HFF-Myc (cell line): ENCODE results near the gene PPM1J.

Source experiments
- DNase-seq: peaks from one replicate; pipeline ENCODE4 v3.0.0-alpha.2; 2011; ENCODE audit warnings: low read depth; ENCODE audit errors: extremely low read depth
- H3K4me3 ChIP-seq: replicated peaks from 2 replicates; pipeline ENCODE4 v1.5.1; 2011; ENCODE audit warnings: low read depth, mild to moderate bottlenecking, control low read depth, low read length
- TF ChIP-seq, protein P1 (sequence below): IDR thresholded peaks from 2 replicates; pipeline ENCODE4 v1.5.1; 2012; ENCODE audit warnings: mild to moderate bottlenecking, low read depth, low read length, control low read depth; ENCODE audit errors: missing control alignments

The PPM1J gene

DNA sequence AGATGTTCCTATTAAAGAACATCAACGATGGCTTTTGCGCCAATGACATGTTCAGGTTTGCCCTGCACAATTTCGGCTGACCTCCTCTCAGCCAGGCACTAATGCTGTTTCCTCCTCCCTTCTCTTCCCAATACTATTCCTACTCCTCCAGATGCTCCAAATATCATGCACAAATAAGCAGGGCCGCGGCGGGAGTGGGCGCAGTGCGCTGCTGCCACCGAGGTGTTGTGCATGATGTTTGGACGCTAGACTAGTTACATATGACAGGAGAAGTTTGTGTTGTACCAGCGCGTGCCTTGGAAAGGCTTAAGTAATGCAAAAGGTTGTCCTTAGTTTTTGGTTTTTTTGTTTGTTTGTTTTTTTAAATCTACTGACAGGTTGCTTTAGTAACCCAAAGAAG, 33.3 kb upstream of the PPM1J start:
- TF ChIP-seq, protein P1, sequence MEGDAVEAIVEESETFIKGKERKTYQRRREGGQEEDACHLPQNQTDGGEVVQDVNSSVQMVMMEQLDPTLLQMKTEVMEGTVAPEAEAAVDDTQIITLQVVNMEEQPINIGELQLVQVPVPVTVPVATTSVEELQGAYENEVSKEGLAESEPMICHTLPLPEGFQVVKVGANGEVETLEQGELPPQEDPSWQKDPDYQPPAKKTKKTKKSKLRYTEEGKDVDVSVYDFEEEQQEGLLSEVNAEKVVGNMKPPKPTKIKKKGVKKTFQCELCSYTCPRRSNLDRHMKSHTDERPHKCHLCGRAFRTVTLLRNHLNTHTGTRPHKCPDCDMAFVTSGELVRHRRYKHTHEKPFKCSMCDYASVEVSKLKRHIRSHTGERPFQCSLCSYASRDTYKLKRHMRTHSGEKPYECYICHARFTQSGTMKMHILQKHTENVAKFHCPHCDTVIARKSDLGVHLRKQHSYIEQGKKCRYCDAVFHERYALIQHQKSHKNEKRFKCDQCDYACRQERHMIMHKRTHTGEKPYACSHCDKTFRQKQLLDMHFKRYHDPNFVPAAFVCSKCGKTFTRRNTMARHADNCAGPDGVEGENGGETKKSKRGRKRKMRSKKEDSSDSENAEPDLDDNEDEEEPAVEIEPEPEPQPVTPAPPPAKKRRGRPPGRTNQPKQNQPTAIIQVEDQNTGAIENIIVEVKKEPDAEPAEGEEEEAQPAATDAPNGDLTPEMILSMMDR = no peak
- DNase-seq = no peak
- H3K4me3 ChIP-seq = no peak overlapping the region

DNA sequence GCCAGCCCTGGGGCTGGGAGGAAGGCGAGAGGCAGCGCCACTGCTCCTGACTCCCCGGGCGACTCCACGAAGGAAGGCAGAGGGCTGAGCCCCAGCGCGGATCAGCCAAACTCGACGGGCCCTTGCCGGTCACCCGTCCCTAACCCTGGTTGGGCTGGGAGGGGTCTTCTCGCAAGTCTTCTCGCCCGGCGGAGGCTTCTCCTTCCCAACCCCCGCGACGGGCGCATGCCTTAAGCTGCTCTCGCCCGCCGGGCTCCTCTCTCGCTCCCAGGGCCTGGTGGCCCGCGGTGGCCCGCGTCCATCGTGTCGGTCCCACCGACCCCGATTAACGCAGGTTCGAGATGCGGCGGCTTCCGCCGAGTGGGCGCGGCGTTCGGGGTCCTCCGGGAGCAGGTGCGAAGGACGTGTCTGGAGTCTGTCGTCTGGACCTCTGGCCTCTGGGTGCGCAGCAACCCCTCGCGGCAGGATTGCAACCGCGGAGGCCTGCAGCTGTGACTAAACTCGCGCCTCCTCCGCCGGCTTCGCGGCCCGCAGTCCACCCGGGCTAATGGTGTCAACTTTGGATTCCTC, 29.0 kb upstream of the PPM1J start:
- DNase-seq = no peak
- TF ChIP-seq, protein P1 = peak; percentile 44
- peak overlapping the region; percentile 31 for H3K4me3 ChIP-seq

DNA sequence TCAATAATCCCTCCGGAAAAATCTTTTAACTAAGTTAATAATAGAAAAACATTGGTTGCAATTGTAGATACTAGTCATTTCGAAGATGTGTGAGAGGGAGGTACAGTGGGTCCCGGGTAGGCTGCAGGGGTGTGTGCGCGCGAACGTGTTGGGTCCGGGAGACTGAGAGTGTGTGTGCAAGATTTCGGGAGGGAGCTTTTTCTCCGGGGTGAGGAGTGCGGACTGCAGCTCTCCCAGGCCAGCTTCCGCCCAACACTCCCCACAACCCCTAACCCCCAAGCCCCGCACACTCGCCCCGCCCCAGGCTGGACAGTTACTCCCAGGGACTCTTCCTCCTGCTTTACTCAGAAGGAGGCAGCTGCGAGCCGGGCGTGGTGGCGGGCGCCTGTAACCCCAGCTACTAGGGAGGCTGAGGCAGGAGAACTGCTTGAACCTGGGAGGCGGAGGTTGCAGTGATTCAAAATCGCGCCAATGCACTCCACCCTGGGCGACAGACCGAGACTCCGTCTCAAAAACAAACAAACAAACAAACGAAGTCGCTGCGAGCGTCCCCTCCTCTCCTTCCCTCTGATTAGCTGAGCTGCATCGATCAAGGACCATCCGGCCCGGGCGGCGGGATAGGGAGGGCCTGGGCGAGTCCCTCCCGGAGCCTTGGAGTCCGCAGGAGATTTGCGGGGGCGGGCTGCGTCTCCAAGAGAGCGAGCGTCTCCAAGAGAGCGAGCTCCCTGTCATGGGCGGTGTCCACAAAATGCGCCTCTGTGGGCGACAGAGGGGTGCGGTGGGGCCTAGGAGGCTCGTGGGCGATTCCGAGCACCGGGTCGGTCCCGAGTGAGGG, 28.3 kb upstream of the PPM1J start:
- TF ChIP-seq, protein P1 = no peak
- DNase-seq = no peak
- peak overlapping the region; percentile 31 for H3K4me3 ChIP-seq

DNA sequence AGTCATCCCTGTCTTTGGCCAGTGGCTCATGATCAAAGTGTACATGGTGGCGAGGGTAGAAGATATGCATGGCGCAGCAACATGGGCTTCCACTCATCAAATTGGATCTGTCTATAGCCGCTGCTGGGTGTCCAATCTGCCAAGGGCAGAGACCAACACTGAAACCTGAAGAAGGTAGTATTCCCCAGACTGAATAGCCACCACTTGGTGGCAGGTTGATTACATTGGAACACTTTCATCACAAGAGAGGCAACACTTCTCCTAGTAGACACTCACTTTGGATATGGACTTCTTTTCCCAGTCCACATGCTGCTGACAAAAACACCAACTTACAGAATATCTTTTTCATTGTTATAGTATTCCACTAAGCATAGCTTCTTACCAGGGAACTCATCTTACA, 22.4 kb upstream of the PPM1J start:
- no peak overlapping the region for H3K4me3 ChIP-seq
- DNase-seq = no peak
- TF ChIP-seq, protein P1 = no peak

DNA sequence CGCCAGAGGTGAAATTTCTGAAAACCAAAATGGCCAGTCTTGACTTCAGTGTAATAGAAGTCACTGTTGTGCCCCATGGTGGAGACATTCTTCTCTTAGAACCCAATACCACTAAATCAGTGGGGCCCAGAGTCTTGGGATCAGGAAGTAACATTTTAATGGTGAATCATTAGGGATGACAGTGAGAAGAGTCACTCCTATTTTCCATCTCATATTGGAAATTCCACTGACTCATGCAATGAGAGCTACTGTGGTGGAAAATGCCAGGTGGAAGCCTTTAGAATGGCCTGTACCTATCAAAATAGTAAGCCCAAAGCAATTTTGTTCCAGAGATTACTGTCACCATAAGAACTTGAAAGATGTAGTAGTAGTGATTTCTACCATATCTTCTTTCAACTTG, 20.6 kb upstream of the PPM1J start:
- TF ChIP-seq, protein P1 = no peak
- peak; percentile 42 for DNase-seq

DNA sequence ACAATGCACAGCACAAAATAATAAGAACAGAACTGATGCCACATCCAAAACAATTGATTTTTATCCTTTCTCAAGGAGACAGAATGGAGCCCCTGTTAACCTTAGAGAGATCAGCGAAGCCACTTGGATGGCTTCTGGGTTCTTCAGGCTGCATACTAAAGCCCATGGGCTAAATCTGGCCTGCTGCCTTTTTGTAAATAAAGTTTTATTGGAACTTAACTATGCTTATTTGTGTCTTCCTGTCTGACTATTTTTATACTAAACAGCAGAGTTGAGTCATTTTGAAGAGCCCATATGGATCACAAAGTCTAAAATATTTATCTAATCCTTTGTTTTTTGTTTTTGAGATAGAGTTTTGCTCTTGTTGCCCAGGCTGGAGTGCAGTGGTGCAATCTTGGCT, 16.3 kb upstream of the PPM1J start:
- no peak for DNase-seq
- H3K4me3 ChIP-seq = no peak overlapping the region
- TF ChIP-seq, protein P1 = no peak

More for the DNA sequence above, 20.6 kb upstream of the PPM1J start:
- no peak overlapping the region for H3K4me3 ChIP-seq
